ENCODE data around the gene AVPR1A. TPM values are rescaled to one million over a fixed set of nuclear protein-coding genes. Genes with fewer than 3 reads are reported as not detected.

Gene AVPR1A
- total RNA-seq, 1 donor from 2014 or later, result 0.05 TPM

- Histone ChIP-seq H3K27ac (ENCODE audit: low read depth, low read length) (no peak overlapping the region), H3K79me2 (ENCODE audit: insufficient read depth, low read length) (no peaks in the 10 kb centered on the region), H4K20me1 (ENCODE audit: insufficient read depth, low read length) (no peaks in the 10 kb centered on the region), H3K9ac (ENCODE audit: low read length) (no peak overlapping the region), H3K4me3 (ENCODE audit: insufficient read depth, low read depth, low read length) (no peak overlapping the region), H3K36me3 (ENCODE audit: insufficient read depth, low read length) (no peaks in the 10 kb centered on the region), H3K27me3 (ENCODE audit: insufficient read depth, low read length) (no peaks in the 10 kb centered on the region), H3K4me1 (ENCODE audit: insufficient read depth, low read length) (no peaks in the 10 kb centered on the region), H3K4me2 (ENCODE audit: low read length) (no peak overlapping the region), H2AFZ (ENCODE audit: low read depth, low read length) (no peak overlapping the region), H3K9me3 (ENCODE audit: insufficient read depth, low read depth, low read length) (no peaks in the 10 kb centered on the region)
- no peak overlapping the region for H3K4me3 Mint-ChIP-seq (ENCODE audit: unreplicated experiment)
- H3K27ac Mint-ChIP-seq (ENCODE audit: unreplicated experiment), result no peak overlapping the region
- H3K27me3 Mint-ChIP-seq (ENCODE audit: low read depth, unreplicated experiment), result peaks cover 11% of the 10 kb centered on the region
- H3K9me3 Mint-ChIP-seq (ENCODE audit: unreplicated experiment), result peaks cover 11% of the 10 kb centered on the region
- peaks cover 6% of the 10 kb centered on the region for H3K4me1 Mint-ChIP-seq (ENCODE audit: low read depth, unreplicated experiment)
- TF ChIP-seq, protein P1, sequence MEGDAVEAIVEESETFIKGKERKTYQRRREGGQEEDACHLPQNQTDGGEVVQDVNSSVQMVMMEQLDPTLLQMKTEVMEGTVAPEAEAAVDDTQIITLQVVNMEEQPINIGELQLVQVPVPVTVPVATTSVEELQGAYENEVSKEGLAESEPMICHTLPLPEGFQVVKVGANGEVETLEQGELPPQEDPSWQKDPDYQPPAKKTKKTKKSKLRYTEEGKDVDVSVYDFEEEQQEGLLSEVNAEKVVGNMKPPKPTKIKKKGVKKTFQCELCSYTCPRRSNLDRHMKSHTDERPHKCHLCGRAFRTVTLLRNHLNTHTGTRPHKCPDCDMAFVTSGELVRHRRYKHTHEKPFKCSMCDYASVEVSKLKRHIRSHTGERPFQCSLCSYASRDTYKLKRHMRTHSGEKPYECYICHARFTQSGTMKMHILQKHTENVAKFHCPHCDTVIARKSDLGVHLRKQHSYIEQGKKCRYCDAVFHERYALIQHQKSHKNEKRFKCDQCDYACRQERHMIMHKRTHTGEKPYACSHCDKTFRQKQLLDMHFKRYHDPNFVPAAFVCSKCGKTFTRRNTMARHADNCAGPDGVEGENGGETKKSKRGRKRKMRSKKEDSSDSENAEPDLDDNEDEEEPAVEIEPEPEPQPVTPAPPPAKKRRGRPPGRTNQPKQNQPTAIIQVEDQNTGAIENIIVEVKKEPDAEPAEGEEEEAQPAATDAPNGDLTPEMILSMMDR (IDR thresholded peaks at IDR 0.05; ENCODE audit: insufficient read depth, low read depth, low read length), result no peak
- no peak for TF ChIP-seq EZH2 (IDR thresholded peaks at IDR 0.05; ENCODE audit: insufficient read depth, low read length)
- no peaks in the 10 kb centered on the region for H3K36me3 Mint-ChIP-seq (ENCODE audit: low read depth, unreplicated experiment)
- no peak for FAIRE-seq
- DNase-seq (ENCODE audit: low read depth), result no peak
Observed at GRCh38 chr12:63163541-63163940, 12.5 kb upstream of the AVPR1A start.

- FAIRE-seq (no peak), DNase-seq (ENCODE audit: low read depth) (no peak)
- no peaks in the 10 kb centered on the region for H3K36me3 Mint-ChIP-seq (ENCODE audit: low read depth, unreplicated experiment)
- H3K4me3 Mint-ChIP-seq (ENCODE audit: unreplicated experiment), result no peak overlapping the region
- Histone ChIP-seq H3K4me1 (ENCODE audit: insufficient read depth, low read length) (peaks cover 11% of the 10 kb centered on the region), H2AFZ (ENCODE audit: low read depth, low read length) (no peak overlapping the region), H3K4me2 (ENCODE audit: low read length) (no peak overlapping the region), H3K27ac (ENCODE audit: low read depth, low read length) (no peak overlapping the region), H3K9me3 (ENCODE audit: insufficient read depth, low read depth, low read length) (no peaks in the 10 kb centered on the region), H3K79me2 (ENCODE audit: insufficient read depth, low read length) (no peaks in the 10 kb centered on the region), H3K4me3 (ENCODE audit: insufficient read depth, low read depth, low read length) (no peak overlapping the region), H3K36me3 (ENCODE audit: insufficient read depth, low read length) (no peaks in the 10 kb centered on the region), H3K27me3 (ENCODE audit: insufficient read depth, low read length) (peaks cover 19% of the 10 kb centered on the region), H4K20me1 (ENCODE audit: insufficient read depth, low read length) (no peaks in the 10 kb centered on the region), H3K9ac (ENCODE audit: low read length) (no peak overlapping the region)
- H3K9me3 Mint-ChIP-seq (ENCODE audit: unreplicated experiment), result no peaks in the 10 kb centered on the region
- no peak for TF ChIP-seq EZH2 (IDR thresholded peaks at IDR 0.05; ENCODE audit: insufficient read depth, low read length)
- TF ChIP-seq, protein P1 (IDR thresholded peaks at IDR 0.05; ENCODE audit: insufficient read depth, low read depth, low read length), result no peak
- H3K27me3 Mint-ChIP-seq (ENCODE audit: low read depth, unreplicated experiment), result peaks cover 19% of the 10 kb centered on the region
- no peak overlapping the region for H3K27ac Mint-ChIP-seq (ENCODE audit: unreplicated experiment)
- H3K4me1 Mint-ChIP-seq (ENCODE audit: low read depth, unreplicated experiment), result no peaks in the 10 kb centered on the region
Observed at GRCh38 chr12:63155375-63155774, 4.4 kb upstream of the AVPR1A start.

- Histone ChIP-seq H3K27me3 (ENCODE audit: insufficient read depth, low read length) (peaks cover 27% of the 10 kb centered on the region), H3K36me3 (ENCODE audit: insufficient read depth, low read length) (no peaks in the 10 kb centered on the region), H3K79me2 (ENCODE audit: insufficient read depth, low read length) (no peaks in the 10 kb centered on the region), H2AFZ (ENCODE audit: low read depth, low read length) (no peak overlapping the region), H4K20me1 (ENCODE audit: insufficient read depth, low read length) (no peaks in the 10 kb centered on the region), H3K27ac (ENCODE audit: low read depth, low read length) (no peak overlapping the region), H3K9ac (ENCODE audit: low read length) (no peak overlapping the region), H3K9me3 (ENCODE audit: insufficient read depth, low read depth, low read length) (peaks cover 7% of the 10 kb centered on the region), H3K4me2 (ENCODE audit: low read length) (no peak overlapping the region), H3K4me3 (ENCODE audit: insufficient read depth, low read depth, low read length) (no peak overlapping the region), H3K4me1 (ENCODE audit: insufficient read depth, low read length) (peaks cover 11% of the 10 kb centered on the region)
- no peak overlapping the region for H3K4me3 Mint-ChIP-seq (ENCODE audit: unreplicated experiment)
- TF ChIP-seq EZH2 (IDR thresholded peaks at IDR 0.05; ENCODE audit: insufficient read depth, low read length), result no peak
- DNase-seq (ENCODE audit: low read depth) (no peak), FAIRE-seq (no peak)
- peaks cover 3% of the 10 kb centered on the region for H3K9me3 Mint-ChIP-seq (ENCODE audit: unreplicated experiment)
- peaks cover 27% of the 10 kb centered on the region for H3K27me3 Mint-ChIP-seq (ENCODE audit: low read depth, unreplicated experiment)
- no peaks in the 10 kb centered on the region for H3K36me3 Mint-ChIP-seq (ENCODE audit: low read depth, unreplicated experiment)
- peaks cover 2% of the 10 kb centered on the region for H3K4me1 Mint-ChIP-seq (ENCODE audit: low read depth, unreplicated experiment)
- no peak overlapping the region for H3K27ac Mint-ChIP-seq (ENCODE audit: unreplicated experiment)
Observed at GRCh38 chr12:63154560-63154959, 3.6 kb upstream of the AVPR1A start.

Measured in astrocyte (in vitro differentiated cells and primary cell).